Measurements from ENCODE around the gene AUTS2.

Gene AUTS2

GRCh38 chr7:70787286-70787685 is 1189.0 kb downstream of the AUTS2 start:
- WGBS (ENCODE audit: insufficient coverage, insufficient read length): no CpG with 5 or more reads among the region's 25 CpGs
- no peaks in the 10 kb centered on the region for H3K27me3 ChIP-seq (ENCODE audit: control insufficient read depth, insufficient read depth, low read length)
- no peaks in the 10 kb centered on the region for H3K9me3 ChIP-seq (ENCODE audit: control insufficient read depth, insufficient read depth, low read length)
- H3K4me3 ChIP-seq (ENCODE audit: low read length): no peak overlapping the region
- DNase-seq (ENCODE audit: low read depth, low spot score): no peak
- H3K36me3 ChIP-seq (ENCODE audit: control insufficient read depth, insufficient read depth, low read length): peaks cover 54% of the 10 kb centered on the region
- H3K27ac ChIP-seq (ENCODE audit: low read length): no peak overlapping the region
- H3K4me1 ChIP-seq (ENCODE audit: control insufficient read depth, insufficient read depth, low read length): peaks cover 1% of the 10 kb centered on the region; the same call in 1 of the 2 replicates

GRCh38 chr7:70787771-70788170 is 1189.5 kb downstream of the AUTS2 start:
- H3K4me1 ChIP-seq (ENCODE audit: control insufficient read depth, insufficient read depth, low read length): peaks cover 1% of the 10 kb centered on the region; the same call in 1 of the 2 replicates
- no peak overlapping the region for H3K27ac ChIP-seq (ENCODE audit: low read length)
- peaks cover 55% of the 10 kb centered on the region for H3K36me3 ChIP-seq (ENCODE audit: control insufficient read depth, insufficient read depth, low read length)
- no peak for DNase-seq (ENCODE audit: low read depth, low spot score)
- no peaks in the 10 kb centered on the region for H3K9me3 ChIP-seq (ENCODE audit: control insufficient read depth, insufficient read depth, low read length)
- H3K4me3 ChIP-seq (ENCODE audit: low read length): no peak overlapping the region
- H3K27me3 ChIP-seq (ENCODE audit: control insufficient read depth, insufficient read depth, low read length): no peaks in the 10 kb centered on the region
- WGBS (ENCODE audit: insufficient coverage, insufficient read length): no CpG with 5 or more reads among the region's 8 CpGs

GRCh38 chr7:70788276-70788675 is 1190.0 kb downstream of the AUTS2 start:
- WGBS (ENCODE audit: insufficient coverage, insufficient read length): no CpG with 5 or more reads among the region's 7 CpGs
- Histone ChIP-seq H3K9me3 (ENCODE audit: control insufficient read depth, insufficient read depth, low read length) (no peaks in the 10 kb centered on the region), H3K27ac (ENCODE audit: low read length) (no peak overlapping the region), H3K4me1 (ENCODE audit: control insufficient read depth, insufficient read depth, low read length) (peaks cover 1% of the 10 kb centered on the region; the same call in 1 of the 2 replicates), H3K36me3 (ENCODE audit: control insufficient read depth, insufficient read depth, low read length) (peaks cover 57% of the 10 kb centered on the region), H3K4me3 (ENCODE audit: low read length) (no peak overlapping the region), H3K27me3 (ENCODE audit: control insufficient read depth, insufficient read depth, low read length) (no peaks in the 10 kb centered on the region)
- no peak for DNase-seq (ENCODE audit: low read depth, low spot score)

DNA sequence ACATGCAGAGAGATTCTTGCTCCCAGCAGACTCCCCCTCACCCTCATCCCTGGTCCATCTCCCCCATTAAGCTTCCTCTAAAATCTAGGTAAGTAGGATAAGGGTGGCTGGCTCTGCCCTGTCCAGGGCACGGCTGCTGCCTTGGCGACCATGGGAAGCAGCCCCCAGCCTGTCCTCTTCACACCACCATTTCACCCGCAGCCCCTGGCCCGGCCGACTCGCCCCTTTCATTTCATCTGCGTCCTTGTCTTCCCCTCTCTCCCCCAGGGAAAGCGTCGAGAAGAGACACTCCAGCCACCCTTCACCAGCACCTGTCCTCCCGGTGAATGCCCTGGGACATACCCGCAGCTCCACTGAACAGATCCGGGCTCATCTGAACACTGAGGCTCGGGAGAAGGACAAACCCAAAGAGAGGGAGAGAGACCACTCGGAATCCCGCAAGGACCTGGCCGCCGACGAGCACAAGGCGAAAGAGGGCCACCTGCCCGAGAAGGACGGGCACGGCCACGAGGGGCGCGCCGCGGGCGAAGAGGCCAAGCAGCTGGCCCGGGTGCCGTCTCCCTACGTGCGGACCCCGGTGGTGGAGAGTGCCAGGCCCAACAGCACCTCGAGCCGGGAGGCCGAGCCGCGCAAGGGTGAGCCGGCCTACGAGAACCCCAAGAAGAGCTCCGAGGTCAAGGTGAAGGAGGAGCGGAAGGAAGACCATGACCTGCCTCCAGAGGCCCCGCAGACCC is 1191.4 kb downstream of the AUTS2 start:
- H3K27ac ChIP-seq (ENCODE audit: low read length): no peak overlapping the region
- no peaks in the 10 kb centered on the region for H3K27me3 ChIP-seq (ENCODE audit: control insufficient read depth, insufficient read depth, low read length)
- no peaks in the 10 kb centered on the region for H3K9me3 ChIP-seq (ENCODE audit: control insufficient read depth, insufficient read depth, low read length)
- H3K4me3 ChIP-seq (ENCODE audit: low read length): no peak overlapping the region
- no peak for DNase-seq (ENCODE audit: low read depth, low spot score)
- peaks cover 1% of the 10 kb centered on the region; the same call in 1 of the 2 replicates for H3K4me1 ChIP-seq (ENCODE audit: control insufficient read depth, insufficient read depth, low read length)
- H3K36me3 ChIP-seq (ENCODE audit: control insufficient read depth, insufficient read depth, low read length): peaks cover 51% of the 10 kb centered on the region
- WGBS (ENCODE audit: insufficient coverage, insufficient read length): no CpG with 5 or more reads among the region's 43 CpGs

GRCh38 chr7:70790215-70791073 is 1192.2 kb downstream of the AUTS2 start:
- H3K4me3 ChIP-seq (ENCODE audit: low read length): no peak overlapping the region
- H3K36me3 ChIP-seq (ENCODE audit: control insufficient read depth, insufficient read depth, low read length): peaks cover 43% of the 10 kb centered on the region
- no peak for DNase-seq (ENCODE audit: low read depth, low spot score)
- H3K27me3 ChIP-seq (ENCODE audit: control insufficient read depth, insufficient read depth, low read length): no peaks in the 10 kb centered on the region
- peaks cover 1% of the 10 kb centered on the region; the same call in 1 of the 2 replicates for H3K4me1 ChIP-seq (ENCODE audit: control insufficient read depth, insufficient read depth, low read length)
- no peak overlapping the region for H3K27ac ChIP-seq (ENCODE audit: low read length)
- H3K9me3 ChIP-seq (ENCODE audit: control insufficient read depth, insufficient read depth, low read length): no peaks in the 10 kb centered on the region
- no CpG with 5 or more reads among the region's 63 CpGs for WGBS (ENCODE audit: insufficient coverage, insufficient read length)

DNA sequence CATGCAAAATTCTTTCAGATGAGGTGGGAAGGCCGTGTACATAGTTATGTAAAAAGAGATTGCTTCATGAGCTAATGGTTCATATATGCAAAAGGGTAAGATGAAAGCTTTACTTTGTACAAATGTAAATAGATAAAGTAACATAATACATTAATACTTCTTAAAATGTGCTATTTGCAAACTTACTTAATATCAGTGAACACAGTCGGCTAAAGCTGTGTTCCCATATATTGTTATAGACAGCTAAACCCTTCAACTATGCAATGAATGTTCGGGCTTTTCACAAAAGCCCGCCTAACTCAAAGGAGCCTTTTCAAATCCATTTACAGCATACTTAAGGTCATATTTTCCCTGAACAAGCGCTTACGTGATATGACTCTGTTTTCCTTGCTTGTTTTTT is 1193.1 kb downstream of the AUTS2 start:
- H3K27ac ChIP-seq (ENCODE audit: low read length): no peak overlapping the region
- peaks cover 1% of the 10 kb centered on the region; the same call in 1 of the 2 replicates for H3K4me1 ChIP-seq (ENCODE audit: control insufficient read depth, insufficient read depth, low read length)
- no peak overlapping the region for H3K4me3 ChIP-seq (ENCODE audit: low read length)
- H3K36me3 ChIP-seq (ENCODE audit: control insufficient read depth, insufficient read depth, low read length): peaks cover 34% of the 10 kb centered on the region
- no peak for DNase-seq (ENCODE audit: low read depth, low spot score)
- no peaks in the 10 kb centered on the region for H3K9me3 ChIP-seq (ENCODE audit: control insufficient read depth, insufficient read depth, low read length)
- WGBS (ENCODE audit: insufficient coverage, insufficient read length): no CpG with 5 or more reads among the region's 6 CpGs
- H3K27me3 ChIP-seq (ENCODE audit: control insufficient read depth, insufficient read depth, low read length): no peaks in the 10 kb centered on the region

DNA sequence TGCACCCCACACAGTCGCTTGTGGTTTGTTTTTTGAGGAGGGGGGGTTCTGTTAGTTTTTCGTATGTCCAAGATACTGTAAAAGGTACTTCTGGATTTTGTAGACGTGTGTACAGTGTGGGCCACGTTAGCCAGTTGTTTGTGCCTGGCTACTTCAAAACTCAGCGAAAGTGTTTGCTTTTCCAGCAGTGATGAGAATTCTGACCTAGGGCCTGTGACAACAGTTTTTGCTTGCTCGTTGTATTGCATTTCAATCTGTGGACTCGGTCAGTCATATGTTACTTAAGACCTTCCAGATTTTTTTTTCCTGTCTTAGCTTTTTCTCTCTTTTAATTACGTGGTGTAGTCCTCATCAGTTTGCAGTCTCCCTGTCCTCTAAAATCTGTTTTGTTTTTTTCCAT is 1194.8 kb downstream of the AUTS2 start:
- H3K36me3 ChIP-seq (ENCODE audit: control insufficient read depth, insufficient read depth, low read length): peaks cover 25% of the 10 kb centered on the region
- WGBS (ENCODE audit: insufficient coverage, insufficient read length): no CpG with 5 or more reads among the region's 8 CpGs

DNA sequence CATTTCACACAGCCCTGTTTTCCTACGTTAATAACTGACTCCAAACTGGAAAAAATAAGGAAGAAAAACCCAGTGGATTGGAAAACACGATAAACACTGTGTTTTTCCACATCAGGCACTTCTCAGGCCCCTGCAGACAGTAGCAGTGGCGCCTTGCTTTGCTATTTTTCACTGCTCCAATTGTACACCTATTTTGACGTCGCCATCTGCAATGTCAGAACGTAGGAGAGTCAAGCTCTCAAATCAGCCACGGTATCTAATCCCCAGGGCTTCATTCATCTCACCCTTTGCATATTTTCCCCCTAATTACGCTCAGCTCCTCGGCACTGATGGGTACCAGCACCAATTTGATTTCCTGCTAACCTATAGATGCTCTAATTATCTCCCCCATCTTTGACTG is 1195.5 kb downstream of the AUTS2 start:
- H3K27me3 ChIP-seq (ENCODE audit: control insufficient read depth, insufficient read depth, low read length): no peaks in the 10 kb centered on the region
- WGBS (ENCODE audit: insufficient coverage, insufficient read length): no CpG with 5 or more reads among the region's 9 CpGs
- H3K4me3 ChIP-seq (ENCODE audit: low read length): no peak overlapping the region
- H3K9me3 ChIP-seq (ENCODE audit: control insufficient read depth, insufficient read depth, low read length): no peaks in the 10 kb centered on the region
- peaks cover 22% of the 10 kb centered on the region for H3K36me3 ChIP-seq (ENCODE audit: control insufficient read depth, insufficient read depth, low read length)
- DNase-seq (ENCODE audit: low read depth, low spot score): no peak
- H3K27ac ChIP-seq (ENCODE audit: low read length): no peak overlapping the region
- peaks cover 1% of the 10 kb centered on the region; the same call in 1 of the 2 replicates for H3K4me1 ChIP-seq (ENCODE audit: control insufficient read depth, insufficient read depth, low read length)

More for the DNA sequence above, 1194.8 kb downstream of the AUTS2 start:
- Histone ChIP-seq H3K27ac (ENCODE audit: low read length) (no peak overlapping the region), H3K4me1 (ENCODE audit: control insufficient read depth, insufficient read depth, low read length) (peaks cover 1% of the 10 kb centered on the region; the same call in 1 of the 2 replicates), H3K9me3 (ENCODE audit: control insufficient read depth, insufficient read depth, low read length) (no peaks in the 10 kb centered on the region), H3K4me3 (ENCODE audit: low read length) (no peak overlapping the region), H3K27me3 (ENCODE audit: control insufficient read depth, insufficient read depth, low read length) (no peaks in the 10 kb centered on the region)
- no peak for DNase-seq (ENCODE audit: low read depth, low spot score)

DNA sequence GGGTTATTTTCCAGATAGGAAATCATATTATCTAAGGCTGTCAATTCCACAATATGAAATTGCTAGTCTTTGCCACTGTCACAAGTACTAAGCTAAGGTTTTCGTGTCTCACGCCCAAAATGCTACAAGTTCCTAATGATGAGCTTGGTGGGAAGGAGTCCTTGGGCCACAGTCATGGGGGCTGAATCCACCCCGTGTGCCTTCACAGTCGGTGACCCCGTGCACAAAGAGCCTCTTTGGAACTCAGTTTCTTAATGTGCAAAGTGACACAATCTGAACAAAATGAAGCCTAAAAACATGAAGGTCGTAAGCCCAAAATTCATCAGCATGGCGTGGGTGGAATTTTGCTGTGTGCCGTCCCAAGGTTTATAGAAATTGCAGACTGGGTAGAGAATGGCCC is 1196.7 kb downstream of the AUTS2 start:
- H3K9me3 ChIP-seq (ENCODE audit: control insufficient read depth, insufficient read depth, low read length): no peaks in the 10 kb centered on the region
- no peaks in the 10 kb centered on the region for H3K27me3 ChIP-seq (ENCODE audit: control insufficient read depth, insufficient read depth, low read length)
- peaks cover 15% of the 10 kb centered on the region for H3K36me3 ChIP-seq (ENCODE audit: control insufficient read depth, insufficient read depth, low read length)
- H3K4me1 ChIP-seq (ENCODE audit: control insufficient read depth, insufficient read depth, low read length): no peaks in the 10 kb centered on the region; the same call in 1 of the 2 replicates
- WGBS (ENCODE audit: insufficient coverage, insufficient read length): no CpG with 5 or more reads among the region's 8 CpGs
- no peak overlapping the region for H3K4me3 ChIP-seq (ENCODE audit: low read length)
- DNase-seq (ENCODE audit: low read depth, low spot score): no peak
- H3K27ac ChIP-seq (ENCODE audit: low read length): no peak overlapping the region

DNA sequence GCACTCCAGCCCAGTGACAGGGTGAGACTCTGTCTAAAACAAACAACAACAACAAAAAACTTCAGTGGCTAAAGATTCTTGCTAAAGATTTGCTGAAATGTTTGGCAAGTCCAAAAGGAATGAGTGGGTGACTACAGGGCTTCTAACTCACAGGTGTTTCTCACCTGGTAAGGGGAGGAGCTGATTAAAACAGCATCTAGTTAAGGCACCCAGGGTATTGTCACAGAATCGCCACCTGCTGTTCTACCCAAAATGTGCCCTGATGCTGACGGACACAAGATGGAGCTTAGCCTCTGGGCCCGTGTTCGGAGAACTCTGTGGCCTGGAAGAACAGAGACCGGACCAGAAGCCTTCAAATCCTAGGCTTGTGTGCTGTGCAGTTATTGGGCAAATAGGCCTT is 1197.7 kb downstream of the AUTS2 start:
- H3K27ac ChIP-seq (ENCODE audit: low read length): no peak overlapping the region
- no peak for DNase-seq (ENCODE audit: low read depth, low spot score)
- no CpG with 5 or more reads among the region's 5 CpGs for WGBS (ENCODE audit: insufficient coverage, insufficient read length)
- no peaks in the 10 kb centered on the region for H3K4me1 ChIP-seq (ENCODE audit: control insufficient read depth, insufficient read depth, low read length)
- H3K4me3 ChIP-seq (ENCODE audit: low read length): no peak overlapping the region
- no peaks in the 10 kb centered on the region for H3K27me3 ChIP-seq (ENCODE audit: control insufficient read depth, insufficient read depth, low read length)
- no peaks in the 10 kb centered on the region; the same call in 1 of the 2 replicates for H3K9me3 ChIP-seq (ENCODE audit: control insufficient read depth, insufficient read depth, low read length)
- H3K36me3 ChIP-seq (ENCODE audit: control insufficient read depth, insufficient read depth, low read length): peaks cover 8% of the 10 kb centered on the region; the same call in 1 of the 2 replicates
